ENCODE data around the gene MMRN2. TPM values are rescaled to one million over a fixed set of nuclear protein-coding genes. Genes with fewer than 3 reads are reported as not detected.

The MMRN2 gene
- total RNA-seq, 2 experiments from 2014 or later: not detected

- H3K9me3 Mint-ChIP-seq (ENCODE audit: low read depth): no peaks in the 10 kb centered on the region
- CTCF ChIA-PET: interaction anchor here (0.6 to 3.9 kb wide), 9 partner anchors 9 to 254 kb away, joined by 3 to 35 read pairs (median 3); partner anchors contain the start of genes MMRN2 and SNCG
- H3K4me3 Mint-ChIP-seq: peak overlapping the region; percentile 21
- ATAC-seq (peak; percentile 11), DNase-seq (peak; percentile 52)
- peaks cover 20% of the 10 kb centered on the region for H3K27me3 Mint-ChIP-seq
- peak overlapping the region; percentile 76 for H3K27ac Mint-ChIP-seq
- H3K36me3 Mint-ChIP-seq: no peaks in the 10 kb centered on the region
- peaks cover 26% of the 10 kb centered on the region for H3K4me1 Mint-ChIP-seq
Observed at GRCh38 chr10:86965986-86966654, 8.7 kb upstream of the MMRN2 start.

GRCh38 chr10:86964847-86965190, 7.4 kb upstream of the MMRN2 start:
- Mint-ChIP-seq H3K27me3 (peaks cover 13% of the 10 kb centered on the region), H3K4me1 (peaks cover 23% of the 10 kb centered on the region), H3K9me3 (ENCODE audit: low read depth) (no peaks in the 10 kb centered on the region), H3K27ac (no peak overlapping the region), H3K36me3 (no peaks in the 10 kb centered on the region), H3K4me3 (no peak overlapping the region)
- DNase-seq: peak; percentile 33
- no peak for ATAC-seq
- CTCF ChIA-PET: interaction anchor here (3.9 kb wide), 1 partner anchor 25 kb away, joined by 35 read pairs; no protein-coding TSS in a partner anchor

GRCh38 chr10:86964061-86964846, 6.8 kb upstream of the MMRN2 start:
- Mint-ChIP-seq H3K27ac (no peak overlapping the region), H3K36me3 (no peaks in the 10 kb centered on the region), H3K27me3 (peaks cover 7% of the 10 kb centered on the region), H3K9me3 (ENCODE audit: low read depth) (no peaks in the 10 kb centered on the region), H3K4me1 (peaks cover 23% of the 10 kb centered on the region), H3K4me3 (no peak overlapping the region)
- DNase-seq: peak; percentile 37
- CTCF ChIA-PET: interaction anchor here (1.9 to 3.9 kb wide), 2 partner anchors 25 kb away, joined by 10 to 35 read pairs; no protein-coding TSS in a partner anchor
- no peak for ATAC-seq

- H3K4me3 Mint-ChIP-seq: no peak overlapping the region
- H3K27me3 Mint-ChIP-seq: peaks cover 1% of the 10 kb centered on the region
- DNase-seq: peak; percentile 38
- ATAC-seq: no peak
- peaks cover 23% of the 10 kb centered on the region for H3K4me1 Mint-ChIP-seq
- H3K27ac Mint-ChIP-seq: no peak overlapping the region
- H3K36me3 Mint-ChIP-seq: no peaks in the 10 kb centered on the region
- H3K9me3 Mint-ChIP-seq (ENCODE audit: low read depth): no peaks in the 10 kb centered on the region
- CTCF ChIA-PET: interaction anchor here (1.9 kb wide), 1 partner anchor 25 kb away, joined by 10 read pairs; no protein-coding TSS in a partner anchor
Observed at GRCh38 chr10:86963341-86963919, 6.0 kb upstream of the MMRN2 start.

- ATAC-seq (no peak), DNase-seq (no peak)
- peaks cover 23% of the 10 kb centered on the region for H3K4me1 Mint-ChIP-seq
- H3K27me3 Mint-ChIP-seq: no peaks in the 10 kb centered on the region
- CTCF ChIA-PET: interaction anchor here (1.2 to 1.9 kb wide), 2 partner anchors 8 to 24 kb away, joined by 3 to 10 read pairs; no protein-coding TSS in a partner anchor
- no peak overlapping the region for H3K4me3 Mint-ChIP-seq
- H3K36me3 Mint-ChIP-seq: no peaks in the 10 kb centered on the region
- H3K9me3 Mint-ChIP-seq (ENCODE audit: low read depth): no peaks in the 10 kb centered on the region
- H3K27ac Mint-ChIP-seq: no peak overlapping the region
Observed at GRCh38 chr10:86962981-86963310, 5.5 kb upstream of the MMRN2 start.

- H3K36me3 Mint-ChIP-seq: no peaks in the 10 kb centered on the region
- H3K27me3 Mint-ChIP-seq: no peaks in the 10 kb centered on the region
- peaks cover 22% of the 10 kb centered on the region for H3K4me1 Mint-ChIP-seq
- H3K9me3 Mint-ChIP-seq (ENCODE audit: low read depth): no peaks in the 10 kb centered on the region
- no peak for ATAC-seq
- DNase-seq: no peak
- no peak overlapping the region for H3K27ac Mint-ChIP-seq
- no peak overlapping the region for H3K4me3 Mint-ChIP-seq
- CTCF ChIA-PET: interaction anchor here (1.2 to 1.9 kb wide), 2 partner anchors 8 to 23 kb away, joined by 3 to 10 read pairs; no protein-coding TSS in a partner anchor
Observed at GRCh38 chr10:86962136-86962980, 4.9 kb upstream of the MMRN2 start.

GRCh38 chr10:86961481-86962091, 4.2 kb upstream of the MMRN2 start:
- Mint-ChIP-seq H3K4me3 (no peak overlapping the region), H3K27me3 (no peaks in the 10 kb centered on the region), H3K4me1 (peaks cover 18% of the 10 kb centered on the region), H3K36me3 (no peaks in the 10 kb centered on the region), H3K27ac (no peak overlapping the region), H3K9me3 (ENCODE audit: low read depth) (no peaks in the 10 kb centered on the region)
- no peak for DNase-seq
- no peak for ATAC-seq
- CTCF ChIA-PET: interaction anchor here (1.2 to 1.5 kb wide), 3 partner anchors 8 to 22 kb away, joined by 3 to 16 read pairs (median 6); no protein-coding TSS in a partner anchor

GRCh38 chr10:86960863-86961434, 3.5 kb upstream of the MMRN2 start:
- H3K27me3 Mint-ChIP-seq: no peaks in the 10 kb centered on the region
- DNase-seq (no peak), ATAC-seq (no peak)
- no peak overlapping the region for H3K4me3 Mint-ChIP-seq
- H3K36me3 Mint-ChIP-seq: no peaks in the 10 kb centered on the region
- H3K4me1 Mint-ChIP-seq: peaks cover 11% of the 10 kb centered on the region
- CTCF ChIA-PET: interaction anchor here (1.1 to 1.9 kb wide), 6 partner anchors 9 to 24 kb away, joined by 3 to 16 read pairs (median 5); no protein-coding TSS in a partner anchor
- no peaks in the 10 kb centered on the region for H3K9me3 Mint-ChIP-seq (ENCODE audit: low read depth)
- H3K27ac Mint-ChIP-seq: no peak overlapping the region

- no peaks in the 10 kb centered on the region for H3K27me3 Mint-ChIP-seq
- H3K9me3 Mint-ChIP-seq (ENCODE audit: low read depth): no peaks in the 10 kb centered on the region
- no peaks in the 10 kb centered on the region for H3K36me3 Mint-ChIP-seq
- no peak for DNase-seq
- H3K4me3 Mint-ChIP-seq: no peak overlapping the region
- CTCF ChIA-PET: interaction anchor here (0.6 to 1.9 kb wide), 7 partner anchors 8 to 992 kb away, joined by 3 to 16 read pairs (median 4); no protein-coding TSS in a partner anchor
- H3K27ac Mint-ChIP-seq: no peak overlapping the region
- peak; percentile 48 for ATAC-seq
- peaks cover 7% of the 10 kb centered on the region for H3K4me1 Mint-ChIP-seq
Observed at GRCh38 chr10:86960003-86960862, 2.8 kb upstream of the MMRN2 start.

- CTCF ChIA-PET: interaction anchor here (1.9 to 2.3 kb wide), 2 partner anchors 12 to 17 kb away, joined by 4 to 9 read pairs; no protein-coding TSS in a partner anchor
- DNase-seq (no peak), ATAC-seq (no peak)
- Mint-ChIP-seq H3K27ac (no peak overlapping the region), H3K4me3 (no peak overlapping the region), H3K4me1 (peaks cover 5% of the 10 kb centered on the region), H3K27me3 (no peaks in the 10 kb centered on the region), H3K9me3 (ENCODE audit: low read depth) (no peaks in the 10 kb centered on the region), H3K36me3 (no peaks in the 10 kb centered on the region)
Observed at GRCh38 chr10:86959737-86960002, 2.3 kb upstream of the MMRN2 start.

GRCh38 chr10:86958901-86959736, 1.7 kb upstream of the MMRN2 start:
- no peak for ATAC-seq
- no peak for DNase-seq
- Mint-ChIP-seq H3K4me3 (no peak overlapping the region), H3K36me3 (no peaks in the 10 kb centered on the region), H3K27me3 (no peaks in the 10 kb centered on the region), H3K4me1 (peaks cover 5% of the 10 kb centered on the region), H3K27ac (no peak overlapping the region), H3K9me3 (ENCODE audit: low read depth) (no peaks in the 10 kb centered on the region)
- CTCF ChIA-PET: interaction anchor here (1.9 to 2.3 kb wide), 3 partner anchors 8 to 17 kb away, joined by 4 to 12 read pairs (median 9); no protein-coding TSS in a partner anchor
